HG03097 (cell line): ENCODE data around the gene KCNQ1.

ENCODE experiments used
- ATAC-seq: cut with Tn5 transposase; IDR thresholded peaks from one replicate; pipeline ENCODE4 v1.9.1; 2021; ENCODE audit not compliant: unreplicated experiment, low FRiP score

The KCNQ1 gene

GRCh38 chr11:2738551-2739431 is 294.0 kb downstream of the KCNQ1 start:
- ATAC-seq: no peak

GRCh38 chr11:2739531-2740274 is 294.9 kb downstream of the KCNQ1 start:
- ATAC-seq: no peak

GRCh38 chr11:2740275-2740940 is 295.6 kb downstream of the KCNQ1 start:
- ATAC-seq: no peak

- no peak for ATAC-seq
Observed at GRCh38 chr11:2741006-2741376, 296.2 kb downstream of the KCNQ1 start.

- ATAC-seq: no peak
Observed at GRCh38 chr11:2741377-2742131, 296.7 kb downstream of the KCNQ1 start.

- no peak for ATAC-seq
Observed at GRCh38 chr11:2742201-2742600, 297.4 kb downstream of the KCNQ1 start.

- ATAC-seq: no peak
Observed at GRCh38 chr11:2742611-2743426, 298.0 kb downstream of the KCNQ1 start.

- no peak for ATAC-seq
Observed at GRCh38 chr11:2743427-2744110, 298.8 kb downstream of the KCNQ1 start.

GRCh38 chr11:2744166-2744565 is 299.4 kb downstream of the KCNQ1 start:
- no peak for ATAC-seq

GRCh38 chr11:2745511-2745910 is 300.7 kb downstream of the KCNQ1 start:
- no peak for ATAC-seq

GRCh38 chr11:2746401-2747247 is 301.8 kb downstream of the KCNQ1 start:
- no peak for ATAC-seq

GRCh38 chr11:2747248-2748027 is 302.6 kb downstream of the KCNQ1 start:
- ATAC-seq: no peak

- ATAC-seq: no peak
Observed at GRCh38 chr11:2748061-2748813, 303.4 kb downstream of the KCNQ1 start.

- ATAC-seq: no peak
Observed at GRCh38 chr11:2748814-2749554, 304.2 kb downstream of the KCNQ1 start.

- ATAC-seq: no peak
Observed at GRCh38 chr11:2750101-2750681, 305.4 kb downstream of the KCNQ1 start.
